HepG2 (cell line): ENCODE data around the gene CEP57L1. TPM values are rescaled to one million over a fixed set of nuclear protein-coding genes. Genes with fewer than 3 reads are reported as not detected.
A peak's percentile ranks its signal among the peaks of the same experiment; 100 is the strongest.

Experiments used
- ATAC-seq: fragments of 200-7000 bp; cut with Tn5 transposase; 3 replicates; pipeline ENCODE4 v1.9.1; 2020; ENCODE audit warnings: mild to moderate bottlenecking, moderate library complexity
- BruUV-seq: library from RNA; stranded (reverse); fragments of 400-500 nt; replicated peaks from 2 replicates; lab custom pipeline; 2021; lab: Mats Ljungman, UMichigan
- CTCF ChIA-PET: fragments of 300-600 bp; formaldehyde crosslinking; extraction: SDS; loops from one replicate; lab custom pipeline; 2021; ENCODE audit warnings: low total read pairs, inconsistent platforms, low intra/inter-chr PET ratio; lab: Yijun Ruan, JAX
- POLR2A ChIA-PET: fragments of 350-600 bp; sonication (Branson Sonifier 250); formaldehyde crosslinking; loops from one replicate; lab custom pipeline; 2020; ENCODE audit warnings: antibody characterized with exemption, inconsistent platforms; lab: Yijun Ruan, JAX
- DNase-seq: peaks from one replicate; pipeline ENCODE4 v3.0.0-alpha.2; 2015; ENCODE audit warnings: low spot score
- FAIRE-seq: peaks from 3 replicates; lab custom pipeline; 2011; peaks lifted over from hg19 to GRCh38; lab: Jason Lieb, UNC
- H2AFZ ChIP-seq: one replicate; pipeline ENCODE4 v1.6.1; 2011; ENCODE audit warnings: low read length, inconsistent platforms
- H3K27ac ChIP-seq: fragments of 300-600 bp; 3 replicates; pipeline ENCODE4 v1.8.0; 2011; ENCODE audit warnings: mixed run types, mild to moderate bottlenecking, mixed read lengths, low read length, inconsistent platforms; ENCODE audit not compliant: insufficient read depth; ENCODE audit errors: extremely low read length
- H3K27me3 ChIP-seq, 2 experiments: fragments of 200-600 bp in 1 of 2; 2 replicates in 1 of 2; 3 replicates in 1 of 2; pipeline versions ENCODE4 v1.6.0 to v1.8.0; 2011; ENCODE audit warnings: low read length in 2 of 2, mild to moderate bottlenecking in 2 of 2, moderate library complexity in 2 of 2, inconsistent platforms in 1 of 2; ENCODE audit not compliant: insufficient read depth in 2 of 2, control insufficient read depth in 1 of 2
- H3K36me3 ChIP-seq, 2 experiments: fragments of 200-600 bp in 1 of 2; replicated peaks in 1 of 2; 2 replicates in 1 of 2; 3 replicates in 1 of 2; pipeline versions ENCODE4 v1.5.1 to v1.8.0; 2011; ENCODE audit warnings: low read length in 2 of 2, inconsistent platforms in 1 of 2; ENCODE audit not compliant: insufficient read depth in 2 of 2, control insufficient read depth in 1 of 2
- H3K4me1 ChIP-seq: 2 replicates; pipeline ENCODE4 v1.5.1; 2012; ENCODE audit warnings: low read length, inconsistent platforms; ENCODE audit not compliant: insufficient read depth
- H3K4me2 ChIP-seq: 2 replicates; pipeline ENCODE4 v1.6.0; 2011; ENCODE audit warnings: low read depth, low read length, inconsistent platforms
- H3K4me3 ChIP-seq, 3 experiments: fragments of 200-600 bp in 1 of 3; sonication (generic), shearing (Covaris generic) in 1 of 3; replicated peaks in 1 of 3; 2 replicates each; pipeline ENCODE4 v1.5.1; 2011 to 2016; ENCODE audit warnings: low read length in 3 of 3, inconsistent platforms in 2 of 3, low read depth in 2 of 3, mild to moderate bottlenecking in 2 of 3, control low read depth in 1 of 3, mixed read lengths in 1 of 3; ENCODE audit not compliant: insufficient read depth in 1 of 3
- H3K79me2 ChIP-seq: one replicate; pipeline ENCODE4 v1.6.1; 2011; ENCODE audit warnings: low read length, inconsistent platforms; ENCODE audit not compliant: insufficient read depth
- H3K9ac ChIP-seq: 2 replicates; pipeline ENCODE4 v1.6.0; 2011; ENCODE audit warnings: mild to moderate bottlenecking, low read depth, low read length, inconsistent platforms; ENCODE audit not compliant: insufficient read depth
- H3K9me3 ChIP-seq: 2 replicates; pipeline ENCODE4 v1.5.1; 2012; ENCODE audit warnings: mild to moderate bottlenecking, low read length
- H4K20me1 ChIP-seq: 2 replicates; pipeline ENCODE4 v1.6.0; 2011; ENCODE audit warnings: inconsistent platforms, mild to moderate bottlenecking, low read length, moderate library complexity; ENCODE audit not compliant: insufficient read depth
- CEBPB ChIP-seq: IDR thresholded peaks from 2 replicates; pipeline ENCODE4 v1.6.1; 2011; ENCODE audit warnings: low read depth, low read length, improper control_type of control experiment, borderline replicate concordance
- GTF2F1 ChIP-seq: fragments of 150-350 bp; IDR thresholded peaks from 2 replicates; pipeline ENCODE4 v1.6.1; 2014; ENCODE audit warnings: low read length
- REL ChIP-seq: sonication (generic); formaldehyde crosslinking; conservative IDR thresholded peaks from 2 replicates; pipeline ENCODE4 v1.8.0; 2022; ENCODE audit warnings: mild to moderate bottlenecking, missing genetic modification reagents, moderate library complexity
- RFXAP ChIP-seq: sonication (generic); formaldehyde crosslinking; IDR thresholded peaks from 2 replicates; pipeline ENCODE4 v1.4.0; 2020; ENCODE audit warnings: missing genetic modification reagents, borderline replicate concordance
- ZMAT5 ChIP-seq: sonication (generic); formaldehyde crosslinking; IDR thresholded peaks from 2 replicates; pipeline ENCODE4 v1.5.0; 2020; ENCODE audit warnings: mild to moderate bottlenecking, low read depth, missing genetic modification reagents, borderline replicate concordance
- ZNF543 ChIP-seq: sonication (generic); formaldehyde crosslinking; IDR thresholded peaks from 2 replicates; pipeline ENCODE4 v1.4.0; 2020; ENCODE audit warnings: mild to moderate bottlenecking, missing genetic modification reagents
- WGBS: methylation state at CpG from one replicate; pipeline ENCODE4 v1.1.6; 2017; ENCODE audit warnings: low lambda C conversion rate; 5-methylcytosine and 5-hydroxymethylcytosine counted together
- in situ Hi-C: cut with HindIII; loops from 2 replicates; pipeline ENCODE4 v1.10.0; 2017; ENCODE audit warnings: low pct_unique_long_range_greater_than_20kb; ENCODE audit not compliant: extremely low pct_ligation_motif_present
- intact Hi-C: fragments of 100-400 bp; cut with micrococcal nuclease; formaldehyde crosslinking; loops from one replicate; pipeline ENCODE4 v1.10.0; 2022; ENCODE audit not compliant: unreplicated experiment
- polyA plus RNA-seq, 8 experiments: library from polyadenylated mRNA; depleted of rRNA in 3 of 8; stranded (reverse) in 7 of 8; unstranded in 1 of 8; fragments of >200 nt; fragmentation: Illumina TruSeq in 4 of 8; extraction: Trizol in 4 of 8; gene quantifications; 2 replicates each; pipeline versions ENCODE4 v1.2.1 to v1.2.3, GENCODE V29; 2011 to 2016; ENCODE audit warnings: low read depth in 4 of 8, missing spikeins in 1 of 8, mixed read lengths in 1 of 8; ENCODE audit not compliant: insufficient read depth in 1 of 8
- total RNA-seq, 5 experiments: library from RNA; depleted of rRNA; stranded (reverse); fragments of >200 nt; fragmentation: Illumina TruSeq; extraction: Trizol; gene quantifications; 2 replicates each; pipeline ENCODE4 v1.2.3, GENCODE V29; 2016; ENCODE audit warnings: low read depth in 1 of 5

The CEP57L1 gene
- total and polyA plus RNA-seq, 2 of the 13 experiments (the other 11 are each of a cell fraction or from before 2014, with no cell fraction given): 7.7 to 15.5 TPM

- DNase-seq (no peak), ATAC-seq (no peak), FAIRE-seq (no peak)
- Histone ChIP-seq H3K4me3 (no peak overlapping the region), H3K9me3 (peaks cover 18% of the 10 kb centered on the region; the same call in 1 of the 2 replicates), H3K36me3 (no peaks in the 10 kb centered on the region), H3K4me2 (no peak overlapping the region), H3K79me2 (no peaks in the 10 kb centered on the region), H3K9ac (no peak overlapping the region), H3K27ac (no peak overlapping the region), H3K27me3 (0 out of 5 replicates have a peak, but pooled peaks cover 0 to 2% of the 10 kb centered on the region in 2 experiments), H4K20me1 (no peaks in the 10 kb centered on the region), H3K4me1 (peaks cover 25% of the 10 kb centered on the region), H2AFZ (no peak overlapping the region)
- POLR2A ChIA-PET: no interaction called here
- 97% methylated on average over 4 of the region's 4 CpGs for WGBS
- in situ Hi-C loops (no loop called here), intact Hi-C loops (no loop called here)
- no TSS peak for BruUV-seq
- peak; percentile 46; the same call in 1 of the 2 replicates for TF ChIP-seq CEBPB
- TF ChIP-seq RFXAP (CRISPR knock-in tag): no peak
- CTCF ChIA-PET: no interaction called here
These were observed 97.6 kb downstream of the CEP57L1 start for GRCh38 chr6:109192865-109193264.

GRCh38 chr6:109194880-109195279 is 99.6 kb downstream of the CEP57L1 start:
- in situ Hi-C loops: no loop called here

More at GRCh38 chr6:109194880-109195279, 99.6 kb downstream of the CEP57L1 start:
- Histone ChIP-seq H3K36me3 (no peaks in the 10 kb centered on the region), H3K4me2 (peak overlapping the region; percentile 27; the same call in 1 of the 2 replicates), H2AFZ (peak overlapping the region; percentile 69), H3K9ac (no peak overlapping the region), H3K79me2 (no peaks in the 10 kb centered on the region), H3K9me3 (peaks cover 18% of the 10 kb centered on the region; the same call in 1 of the 2 replicates), H4K20me1 (no peaks in the 10 kb centered on the region), H3K27ac (no peak overlapping the region), H3K4me3 (no peak overlapping the region), H3K4me1 (peaks cover 25% of the 10 kb centered on the region), H3K27me3 (0 out of 5 replicates have a peak, but pooled peaks cover 0 to 2% of the 10 kb centered on the region in 2 experiments)
- intact Hi-C loops: no loop called here
- CTCF ChIA-PET: no interaction called here
- WGBS: 11% methylated on average over 1 of the region's 1 CpG
- FAIRE-seq: no peak
- no TSS peak for BruUV-seq
- POLR2A ChIA-PET: no interaction called here
- DNase-seq: no peak
- TF ChIP-seq ZNF543 (CRISPR knock-in tag): no peak
- no peak for TF ChIP-seq ZMAT5 (CRISPR knock-in tag)
- no peak for TF ChIP-seq GTF2F1
- no peak for TF ChIP-seq REL
- peak; percentile 64 for ATAC-seq
